B cell (primary cell): ENCODE data around the gene THBS3. TPM values are rescaled to one million over a fixed set of nuclear protein-coding genes. Genes with fewer than 3 reads are reported as not detected.

Source experiments
- ATAC-seq: fragments of 200-7000 bp; cut with Tn5 transposase; one replicate; pipeline ENCODE4 v1.10.0; 2021; ENCODE audit warnings: low read depth, mild to moderate bottlenecking, moderate number of reproducible peaks, moderate library complexity
- CTCF ChIA-PET: fragments of 350-600 bp; sonication (Branson Sonifier 250); formaldehyde crosslinking; loops from one replicate; lab custom pipeline; 2021; ENCODE audit warnings: antibody characterized with exemption, inconsistent platforms; lab: Charles Lee
- POLR2A ChIA-PET: fragments of 350-600 bp; sonication (Branson Sonifier 250); formaldehyde crosslinking; loops from one replicate; lab custom pipeline; 2021; ENCODE audit warnings: antibody characterized with exemption; lab: Charles Lee
- DNase-seq: peaks from one replicate; pipeline ENCODE4 v3.0.0; 2013
- H2AFZ ChIP-seq: 2 replicates; pipeline ENCODE4 v1.6.1; 2012; ENCODE audit warnings: mild to moderate bottlenecking, low read depth, low read length; ENCODE audit not compliant: insufficient read depth, poor library complexity, severe bottlenecking
- H3K27ac ChIP-seq, 2 donors: 1 replicate in 1 of 2; 2 replicates in 1 of 2; pipeline ENCODE4 v1.5.1; 2012 to 2013; ENCODE audit warnings: low read length in 2 of 2, mild to moderate bottlenecking in 2 of 2, moderate library complexity in 1 of 2
- H3K27me3 ChIP-seq, 4 experiments: fragments of 200-600 bp in 1 of 4; sonication (generic) in 1 of 4; replicated peaks in 1 of 4; 1 replicate in 2 of 4; 2 replicates in 2 of 4; pipeline versions ENCODE4 v1.6.1 to v1.7.0; 2013 to 2016; ENCODE audit warnings: low read length in 3 of 4, mild to moderate bottlenecking in 2 of 4, mixed read lengths in 1 of 4, moderate library complexity in 1 of 4; ENCODE audit not compliant: insufficient read depth in 4 of 4, control insufficient read depth in 3 of 4; ENCODE audit errors: control extremely low read depth in 1 of 4
- H3K36me3 ChIP-seq, 2 experiments: replicated peaks in 1 of 2; 1 replicate in 1 of 2; 2 replicates in 1 of 2; pipeline versions ENCODE4 v1.6.1 to v1.7.1; 2013; ENCODE audit warnings: low read length in 1 of 2; ENCODE audit not compliant: insufficient read depth in 2 of 2, control insufficient read depth in 1 of 2; ENCODE audit errors: control extremely low read depth in 1 of 2, extremely low read depth in 1 of 2
- H3K4me1 ChIP-seq, 2 donors: fragments of 200-600 bp in 1 of 2; sonication (generic) in 1 of 2; 1 replicate in 1 of 2; 2 replicates in 1 of 2; pipeline versions ENCODE4 v1.5.1 to v1.6.1; 2013 to 2017; ENCODE audit warnings: low read length in 2 of 2; ENCODE audit not compliant: control insufficient read depth in 2 of 2, insufficient read depth in 2 of 2
- H3K4me2 ChIP-seq: replicated peaks from 2 replicates; pipeline ENCODE3; 2012; ENCODE audit warnings: mild to moderate bottlenecking, low read depth, low read length; ENCODE audit not compliant: poor library complexity, severe bottlenecking
- H3K4me3 ChIP-seq, 5 experiments: fragments of 200-600 bp in 1 of 5; sonication (generic) in 1 of 5; 1 replicate in 3 of 5; 2 replicates in 2 of 5; pipeline versions ENCODE4 v1.5.1 to v1.7.0; 2011 to 2016; ENCODE audit warnings: low read length in 4 of 5, mild to moderate bottlenecking in 4 of 5, low read depth in 2 of 5, control low read depth in 1 of 5, moderate library complexity in 1 of 5; ENCODE audit not compliant: insufficient read depth in 1 of 5; ENCODE audit errors: control extremely low read depth in 1 of 5, extremely low read depth in 1 of 5
- H3K79me2 ChIP-seq: fragments of 200-600 bp; sonication (generic); one replicate; pipeline ENCODE4 v1.6.0; 2016; ENCODE audit warnings: low read length; ENCODE audit not compliant: control insufficient read depth, insufficient read depth
- H3K9ac ChIP-seq: fragments of 200-600 bp; sonication (generic); 2 replicates; pipeline ENCODE4 v1.6.1; 2017; ENCODE audit warnings: mild to moderate bottlenecking, low read length, moderate library complexity
- H3K9me3 ChIP-seq, 3 donors: one replicate each; pipeline versions ENCODE4 v1.6.1 to v1.7.1; 2013; ENCODE audit warnings: low read length in 2 of 3; ENCODE audit not compliant: control insufficient read depth in 2 of 3, insufficient read depth in 1 of 3; ENCODE audit errors: control extremely low read depth in 1 of 3
- H4K20me1 ChIP-seq: 2 replicates; pipeline ENCODE4 v1.6.0; 2012; ENCODE audit warnings: mild to moderate bottlenecking, low read length; ENCODE audit not compliant: insufficient read depth, control insufficient read depth, poor library complexity, severe bottlenecking
- H3K27ac Mint-ChIP-seq: one replicate; pipeline ENCODE4 v1.8.0; 2021; ENCODE audit warnings: mixed read lengths
- H3K27me3 Mint-ChIP-seq: one replicate; pipeline ENCODE4 v1.8.0; 2021; ENCODE audit warnings: mixed read lengths
- H3K4me1 Mint-ChIP-seq: one replicate; pipeline ENCODE4 v1.8.0; 2021; ENCODE audit warnings: mixed read lengths
- H3K4me3 Mint-ChIP-seq: one replicate; pipeline ENCODE4 v1.8.0; 2021; ENCODE audit warnings: mixed read lengths
- H3K9me3 Mint-ChIP-seq: one replicate; pipeline ENCODE4 v1.8.0; 2022; ENCODE audit warnings: mixed read lengths; ENCODE audit not compliant: insufficient read depth
- EZH2 ChIP-seq: IDR thresholded peaks from 2 replicates; pipeline ENCODE4 v1.6.1; 2012; ENCODE audit warnings: borderline replicate concordance, low read depth, mild to moderate bottlenecking, moderate library complexity, low read length; ENCODE audit not compliant: insufficient read depth, poor library complexity, severe bottlenecking
- WGBS: methylation state at CpG from one replicate; pipeline ENCODE4 v1.1.5; 2013; ENCODE audit warnings: missing lambda C conversion rate; ENCODE audit not compliant: insufficient coverage; 5-methylcytosine and 5-hydroxymethylcytosine counted together
- intact Hi-C: fragments of 100-400 bp; cut with micrococcal nuclease; formaldehyde crosslinking; loops from one replicate; pipeline ENCODE4 v1.10.0; 2022
- polyA plus RNA-seq: library from polyadenylated mRNA; depleted of rRNA; stranded (reverse); fragments of >200 nt; gene quantifications from 2 replicates; pipeline ENCODE4 v1.2.3, GENCODE V29; 2012
- total RNA-seq, 2 donors: library from RNA; stranded (reverse); fragments of 120-200 nt in 1 of 2; gene quantifications; 1 replicate in 1 of 2; 2 replicates in 1 of 2; pipeline versions ENCODE4 v1.2.3 to v1.2.4, GENCODE V29; 2013 to 2022
- TF ChIP-seq, protein P1 (sequence below): fragments of 200-600 bp; IDR thresholded peaks from one replicate; pipeline ENCODE4 v1.8.0; 2022; ENCODE audit warnings: antibody characterized with exemption, mild to moderate bottlenecking

The THBS3 gene
- total and polyA plus RNA-seq, 2 donors (not counting 1 experiment from before 2014, with no cell fraction given) = 28.0 to 28.6 TPM

DNA sequence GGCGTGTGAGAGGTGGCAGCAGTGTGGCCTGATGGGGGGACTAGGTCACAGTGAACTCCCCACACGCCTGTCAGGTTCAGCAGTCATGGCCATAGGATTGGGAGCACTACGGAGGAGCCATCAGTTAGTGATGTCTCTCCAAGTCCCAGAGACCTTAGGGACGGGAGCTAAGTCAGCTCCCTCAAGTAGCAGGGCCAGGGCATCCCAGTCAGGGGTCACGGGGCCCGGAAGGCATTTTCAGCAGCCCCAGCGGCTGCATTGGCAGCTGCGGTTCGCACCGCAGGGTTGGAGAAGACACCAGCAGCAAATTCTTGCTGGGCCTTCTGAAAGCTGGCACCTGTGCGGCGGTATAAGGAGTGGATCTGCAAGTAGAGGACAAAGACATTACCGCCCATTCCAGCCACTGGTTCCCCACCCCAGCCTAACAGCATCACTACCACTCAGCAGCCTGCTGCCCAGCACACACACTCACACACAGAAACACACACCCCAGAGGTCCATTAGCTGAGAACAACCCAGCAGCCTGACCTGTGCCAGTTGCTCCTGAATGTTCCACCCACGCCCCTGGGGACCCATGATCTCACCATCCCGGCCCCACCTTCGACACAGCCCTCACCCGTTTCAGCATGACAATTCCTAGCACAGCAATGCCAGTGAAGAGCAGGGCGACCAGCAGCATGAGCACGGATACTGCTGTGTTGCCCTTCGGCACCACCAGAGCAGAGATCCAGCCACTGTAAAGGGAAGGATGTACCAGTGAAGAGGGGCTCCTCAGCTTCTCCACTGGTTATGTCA lies 48.6 kb upstream of the THBS3 start:
- Mint-ChIP-seq H3K27me3 (no peaks in the 10 kb centered on the region), H3K4me1 (peaks cover 45% of the 10 kb centered on the region), H3K4me3 (peak overlapping the region; percentile 90), H3K9me3 (no peaks in the 10 kb centered on the region), H3K27ac (peak overlapping the region; percentile 64)
- peaks cover 0 to 3% (median 0%) of the 10 kb centered on the region in 3 donors for H3K9me3 ChIP-seq
- intact Hi-C loops = no loop called here
- DNase-seq (no peak), ATAC-seq (no peak)
- peaks cover 11% of the 10 kb centered on the region for H3K79me2 ChIP-seq
- H3K27me3 ChIP-seq = no peaks in the 10 kb centered on the region
- ChIA-PET POLR2A (interaction anchor here (0.8 kb wide), 1 partner anchor 68 kb away, joined by 3 read pairs; no protein-coding TSS in a partner anchor), CTCF (no interaction called here)
- peaks cover 12% of the 10 kb centered on the region for H4K20me1 ChIP-seq
- peak overlapping the region in 1 of 5 experiments; percentile 71 for H3K4me3 ChIP-seq
- 88% methylated on average over 20 of the region's 20 CpGs for WGBS
- peaks cover 0 to 28% of the 10 kb centered on the region in 2 experiments for H3K36me3 ChIP-seq
- no peak overlapping the region for H3K27ac ChIP-seq
- no peak overlapping the region for H3K9ac ChIP-seq
- H3K4me2 ChIP-seq = peak overlapping the region; percentile 97
- peak overlapping the region; percentile 93 for H2AFZ ChIP-seq
- no peak for TF ChIP-seq EZH2
- TF ChIP-seq, protein P1, sequence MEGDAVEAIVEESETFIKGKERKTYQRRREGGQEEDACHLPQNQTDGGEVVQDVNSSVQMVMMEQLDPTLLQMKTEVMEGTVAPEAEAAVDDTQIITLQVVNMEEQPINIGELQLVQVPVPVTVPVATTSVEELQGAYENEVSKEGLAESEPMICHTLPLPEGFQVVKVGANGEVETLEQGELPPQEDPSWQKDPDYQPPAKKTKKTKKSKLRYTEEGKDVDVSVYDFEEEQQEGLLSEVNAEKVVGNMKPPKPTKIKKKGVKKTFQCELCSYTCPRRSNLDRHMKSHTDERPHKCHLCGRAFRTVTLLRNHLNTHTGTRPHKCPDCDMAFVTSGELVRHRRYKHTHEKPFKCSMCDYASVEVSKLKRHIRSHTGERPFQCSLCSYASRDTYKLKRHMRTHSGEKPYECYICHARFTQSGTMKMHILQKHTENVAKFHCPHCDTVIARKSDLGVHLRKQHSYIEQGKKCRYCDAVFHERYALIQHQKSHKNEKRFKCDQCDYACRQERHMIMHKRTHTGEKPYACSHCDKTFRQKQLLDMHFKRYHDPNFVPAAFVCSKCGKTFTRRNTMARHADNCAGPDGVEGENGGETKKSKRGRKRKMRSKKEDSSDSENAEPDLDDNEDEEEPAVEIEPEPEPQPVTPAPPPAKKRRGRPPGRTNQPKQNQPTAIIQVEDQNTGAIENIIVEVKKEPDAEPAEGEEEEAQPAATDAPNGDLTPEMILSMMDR = no peak
- peaks cover 24 to 31% of the 10 kb centered on the region in 2 donors for H3K4me1 ChIP-seq
